Stimulated activated CD8-positive, alpha-beta memory T cell treated with anti-CD3 and anti-CD28 coated beads, Interleukin-15, amount 100 ng/mL, for 24 hours (primary cell): Measurements from ENCODE around the gene CDIPT.

Experiments used
- DNase-seq: peaks from one replicate; pipeline ENCODE4 v3.0.0-alpha.2; 2020; ENCODE audit warnings: low read depth

The CDIPT gene

DNA sequence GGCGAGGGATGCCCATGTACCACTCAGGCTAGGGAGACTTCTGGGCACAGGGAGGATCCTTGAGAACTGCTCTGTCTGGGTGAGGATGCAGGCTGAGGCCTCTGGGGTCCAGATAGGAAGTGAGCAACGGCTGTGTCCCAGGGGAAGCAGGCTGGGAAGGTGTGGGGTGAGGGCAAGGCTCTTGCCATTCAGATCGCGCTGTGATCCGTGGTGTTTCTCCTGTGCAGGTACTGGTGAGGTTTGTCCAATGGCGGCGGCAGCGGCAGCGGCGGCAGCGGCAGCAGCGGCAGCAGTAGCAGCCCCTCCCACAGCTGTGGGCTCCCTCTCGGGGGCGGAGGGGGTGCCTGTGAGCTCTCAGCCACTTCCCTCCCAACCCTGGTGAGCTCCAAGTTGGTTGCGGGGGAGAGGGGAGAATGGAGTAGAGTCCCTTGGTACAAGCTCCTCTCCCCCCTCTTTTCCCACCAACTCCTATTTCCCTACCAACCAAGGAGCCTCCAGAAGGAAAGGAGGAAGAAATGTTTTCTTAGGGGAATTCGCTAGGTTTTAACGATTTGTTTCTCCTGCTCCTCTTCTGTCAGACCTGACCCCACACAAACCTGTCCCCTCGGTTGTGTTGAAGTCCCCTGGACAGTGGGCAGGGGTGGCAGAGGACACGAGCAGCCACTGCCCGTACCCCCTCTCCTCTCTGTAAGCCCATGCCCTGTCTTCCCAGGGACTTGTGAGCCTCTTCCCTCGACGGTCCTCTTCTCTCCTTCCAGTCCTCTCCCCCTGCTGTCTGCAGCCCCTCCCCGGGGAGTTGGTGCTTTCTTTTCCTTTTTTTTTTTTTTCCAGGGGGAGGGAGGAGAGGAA lies 53.0 kb downstream of the CDIPT start:
- no peak for DNase-seq

DNA sequence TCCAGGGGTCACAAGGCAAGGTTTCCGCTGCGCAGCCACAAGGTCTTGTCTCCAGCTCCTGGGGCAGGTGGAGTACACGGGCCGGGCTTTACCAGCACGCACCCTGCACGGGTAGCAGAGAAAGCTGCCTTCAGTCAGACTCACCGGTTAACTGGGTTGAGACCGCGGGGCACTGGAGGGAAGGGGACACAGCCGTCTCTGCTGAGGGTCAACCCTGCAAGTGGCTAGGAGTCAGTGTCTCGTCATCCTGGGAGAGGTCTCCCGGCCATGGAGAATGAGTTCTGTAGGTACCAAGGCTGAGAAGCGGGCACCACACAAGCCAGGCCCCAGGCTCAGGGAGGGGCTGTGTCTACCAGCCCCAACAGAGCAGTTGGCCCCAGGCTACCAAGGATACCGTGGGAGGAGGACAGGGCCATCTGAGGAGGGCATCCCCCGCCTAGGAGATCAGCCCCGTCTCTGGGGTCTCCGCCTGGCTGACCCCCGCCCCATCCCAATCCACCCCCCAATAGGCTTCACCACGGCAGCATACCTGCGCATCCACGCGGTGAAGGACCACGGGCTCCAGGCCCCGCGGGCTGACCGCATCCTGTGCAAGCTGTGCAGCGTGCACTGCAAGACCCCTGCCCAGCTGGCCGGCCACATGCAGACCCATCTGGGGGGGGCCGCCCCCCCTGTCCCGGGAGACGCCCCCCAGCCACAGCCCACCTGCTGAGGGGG lies 53.8 kb downstream of the CDIPT start:
- no peak for DNase-seq
